HL-60 (cell line): ENCODE data around the gene C2orf42.

Experiments used
- DNase-seq, 2 experiments: peaks; one replicate each; pipeline ENCODE4 v3.0.0-alpha.2; 2010 to 2020; ENCODE audit warnings: low read depth in 1 of 2, low spot score in 1 of 2
- H3K27ac ChIP-seq: fragments of 250-450 bp; sonication (Bioruptor Pico); replicated peaks from 2 replicates; pipeline ENCODE4 v1.5.1; 2020; ENCODE audit warnings: mild to moderate bottlenecking, moderate library complexity
- H3K27me3 ChIP-seq: fragments of 250-450 bp; sonication (Bioruptor Pico); 2 replicates; pipeline ENCODE4 v1.5.1; 2021; ENCODE audit warnings: mild to moderate bottlenecking, moderate library complexity; ENCODE audit not compliant: insufficient read depth, poor library complexity, severe bottlenecking
- H3K4me3 ChIP-seq: replicated peaks from 2 replicates; pipeline ENCODE4 v1.5.1; 2011; ENCODE audit warnings: mild to moderate bottlenecking, control low read depth, low read length; ENCODE audit not compliant: insufficient read depth
- CTCF ChIP-seq: IDR thresholded peaks from one replicate; pipeline ENCODE4 v1.5.1; 2011; ENCODE audit warnings: low read length, control low read depth, inconsistent platforms; ENCODE audit not compliant: insufficient read depth
- GABPA ChIP-seq: IDR thresholded peaks from 2 replicates; pipeline ENCODE4 v1.6.1; 2012; ENCODE audit warnings: low read depth
- POLR2AphosphoS5 ChIP-seq: IDR thresholded peaks from 2 replicates; pipeline ENCODE4 v1.6.1; 2012; ENCODE audit warnings: low read depth
- SPI1 ChIP-seq: IDR thresholded peaks from 2 replicates; pipeline ENCODE4 v1.6.1; 2012; ENCODE audit warnings: low read depth, mild to moderate bottlenecking, borderline replicate concordance
- TF ChIP-seq, protein P1 (sequence below): IDR thresholded peaks from 2 replicates; pipeline ENCODE4 v1.6.1; 2012; ENCODE audit warnings: low read depth; ENCODE audit not compliant: insufficient replicate concordance

C2orf42 gene

DNA sequence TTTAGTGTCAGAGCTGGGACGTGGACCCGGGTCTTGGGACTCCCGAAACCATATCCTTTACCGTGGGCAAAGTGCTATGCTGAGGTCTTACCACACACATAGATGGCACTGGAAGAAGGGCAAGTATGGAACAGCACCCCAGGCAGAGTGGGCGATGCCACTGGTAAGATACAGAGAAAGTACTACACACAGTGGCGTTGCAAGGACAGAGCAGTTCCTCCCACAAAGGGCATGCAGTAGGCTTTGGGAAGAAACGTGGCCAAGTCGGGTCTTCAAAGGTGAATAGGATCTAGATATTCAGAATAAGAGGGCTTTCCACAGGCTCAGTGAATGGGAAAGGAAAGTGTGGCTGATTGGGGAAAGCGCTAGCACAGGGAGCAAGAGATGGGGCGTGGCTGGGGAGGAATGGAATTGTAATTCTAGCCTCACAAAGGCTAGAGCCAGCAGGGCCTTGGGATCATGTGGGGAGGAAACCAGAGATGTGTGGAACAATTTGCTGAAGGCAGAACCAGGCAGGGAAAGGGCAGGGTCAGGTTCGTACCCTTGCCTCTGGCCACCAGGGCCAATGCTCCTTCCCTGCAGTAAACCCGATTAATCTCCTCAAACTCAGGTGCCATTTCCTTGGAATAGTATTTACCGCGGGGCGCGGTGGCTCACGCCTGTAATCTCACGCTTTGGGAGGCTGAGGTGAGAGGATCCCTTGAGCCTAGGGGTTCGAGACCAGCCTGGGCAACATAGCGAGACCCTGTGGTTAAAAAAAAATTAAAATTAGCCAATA lies 67.6 kb downstream of the C2orf42 start:
- TF ChIP-seq POLR2AphosphoS5, result no peak
- TF ChIP-seq CTCF, result no peak
- TF ChIP-seq GABPA, result no peak
- TF ChIP-seq, protein P1, sequence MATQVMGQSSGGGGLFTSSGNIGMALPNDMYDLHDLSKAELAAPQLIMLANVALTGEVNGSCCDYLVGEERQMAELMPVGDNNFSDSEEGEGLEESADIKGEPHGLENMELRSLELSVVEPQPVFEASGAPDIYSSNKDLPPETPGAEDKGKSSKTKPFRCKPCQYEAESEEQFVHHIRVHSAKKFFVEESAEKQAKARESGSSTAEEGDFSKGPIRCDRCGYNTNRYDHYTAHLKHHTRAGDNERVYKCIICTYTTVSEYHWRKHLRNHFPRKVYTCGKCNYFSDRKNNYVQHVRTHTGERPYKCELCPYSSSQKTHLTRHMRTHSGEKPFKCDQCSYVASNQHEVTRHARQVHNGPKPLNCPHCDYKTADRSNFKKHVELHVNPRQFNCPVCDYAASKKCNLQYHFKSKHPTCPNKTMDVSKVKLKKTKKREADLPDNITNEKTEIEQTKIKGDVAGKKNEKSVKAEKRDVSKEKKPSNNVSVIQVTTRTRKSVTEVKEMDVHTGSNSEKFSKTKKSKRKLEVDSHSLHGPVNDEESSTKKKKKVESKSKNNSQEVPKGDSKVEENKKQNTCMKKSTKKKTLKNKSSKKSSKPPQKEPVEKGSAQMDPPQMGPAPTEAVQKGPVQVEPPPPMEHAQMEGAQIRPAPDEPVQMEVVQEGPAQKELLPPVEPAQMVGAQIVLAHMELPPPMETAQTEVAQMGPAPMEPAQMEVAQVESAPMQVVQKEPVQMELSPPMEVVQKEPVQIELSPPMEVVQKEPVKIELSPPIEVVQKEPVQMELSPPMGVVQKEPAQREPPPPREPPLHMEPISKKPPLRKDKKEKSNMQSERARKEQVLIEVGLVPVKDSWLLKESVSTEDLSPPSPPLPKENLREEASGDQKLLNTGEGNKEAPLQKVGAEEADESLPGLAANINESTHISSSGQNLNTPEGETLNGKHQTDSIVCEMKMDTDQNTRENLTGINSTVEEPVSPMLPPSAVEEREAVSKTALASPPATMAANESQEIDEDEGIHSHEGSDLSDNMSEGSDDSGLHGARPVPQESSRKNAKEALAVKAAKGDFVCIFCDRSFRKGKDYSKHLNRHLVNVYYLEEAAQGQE, result no peak
- no peak for DNase-seq
- Histone ChIP-seq H3K4me3 (no peak overlapping the region), H3K27me3 (no peaks in the 10 kb centered on the region), H3K27ac (peak overlapping the region; percentile 99)

DNA sequence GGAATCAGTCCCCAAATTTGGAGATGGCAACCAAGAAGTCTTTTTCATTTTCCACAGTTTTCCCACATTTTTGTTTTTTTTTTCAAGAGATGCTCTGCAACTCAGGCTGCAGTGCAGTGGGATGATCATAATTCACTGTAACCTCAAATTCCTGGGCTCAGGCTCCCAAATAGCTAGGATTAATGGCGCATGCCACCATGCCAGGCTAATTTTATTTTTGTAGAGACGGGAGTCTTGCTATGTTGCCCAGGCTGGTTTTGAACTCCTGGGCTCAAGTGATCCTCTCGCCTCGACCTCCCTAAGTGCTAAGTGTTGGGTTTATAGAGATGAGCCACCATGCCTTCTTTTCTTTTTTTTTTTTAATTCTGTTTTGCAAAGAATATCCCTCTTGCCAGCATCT lies 68.3 kb downstream of the C2orf42 start:
- Histone ChIP-seq H3K27ac (peak overlapping the region; percentile 65; the same call in 1 of the 2 replicates), H3K4me3 (no peak overlapping the region), H3K27me3 (no peaks in the 10 kb centered on the region)
- no peak for TF ChIP-seq POLR2AphosphoS5
- TF ChIP-seq GABPA, result no peak
- TF ChIP-seq, protein P1, result no peak
- no peak for TF ChIP-seq CTCF
- TF ChIP-seq SPI1, result no peak
- DNase-seq, result no peak

DNA sequence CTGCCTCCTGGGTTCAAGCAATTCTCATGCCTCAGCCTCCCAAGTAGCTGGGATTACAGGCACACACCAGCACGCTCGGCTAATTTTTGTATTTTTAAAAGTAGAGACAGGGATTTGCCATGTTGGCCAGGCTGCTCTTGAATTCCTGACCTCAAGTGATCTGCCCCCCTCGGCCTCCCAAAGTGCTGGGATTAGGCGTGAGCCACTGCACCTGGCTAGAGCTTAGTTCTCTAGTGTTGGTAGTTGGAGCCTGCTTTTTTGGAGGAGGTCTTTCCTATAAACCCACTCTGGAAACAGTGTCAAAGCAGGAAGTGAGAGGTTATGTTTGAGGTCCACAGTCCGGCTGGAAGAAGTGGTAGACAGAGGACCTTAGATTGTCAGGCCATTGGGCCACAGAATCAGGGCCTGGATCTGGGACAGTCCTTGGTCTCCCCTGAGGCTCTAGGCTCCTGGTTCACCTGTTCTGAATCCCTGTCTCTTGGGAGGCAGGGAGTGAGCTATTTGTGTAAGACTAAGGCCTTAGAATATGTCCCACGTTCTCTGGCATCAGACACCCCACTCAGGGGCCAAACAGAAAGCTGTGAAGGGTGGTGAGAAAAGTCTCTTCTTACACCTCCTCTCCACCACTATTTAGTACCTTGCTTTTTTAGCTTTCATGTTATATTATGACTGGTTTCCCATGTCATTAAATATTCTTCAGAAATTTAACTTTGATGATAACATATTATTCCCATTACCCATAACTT lies 69.0 kb downstream of the C2orf42 start:
- no peak for DNase-seq
- no peak overlapping the region for H3K4me3 ChIP-seq
- H3K27ac ChIP-seq, result peak overlapping the region; percentile 65
- TF ChIP-seq GABPA (no peak), SPI1 (no peak), CTCF (no peak), POLR2AphosphoS5 (no peak)
- TF ChIP-seq, protein P1, result no peak
- no peaks in the 10 kb centered on the region for H3K27me3 ChIP-seq
